HCT116 (cell line): ENCODE measurements around the gene ROCK2. TPM values are rescaled to one million over a fixed set of nuclear protein-coding genes. Genes with fewer than 3 reads are reported as not detected.

Experiments used
- ATAC-seq: fragments of 200-7000 bp; cut with Tn5 transposase; 2 replicates; pipeline ENCODE4 v1.9.1; 2020; ENCODE audit warnings: mild to moderate bottlenecking, moderate library complexity
- BruUV-seq: library from RNA; stranded (reverse); fragments of 400-500 nt; replicated peaks from 2 replicates; lab custom pipeline; 2021; lab: Mats Ljungman, UMichigan
- CTCF ChIA-PET: fragments of 300-600 bp; sonication (Branson Sonifier 250); formaldehyde crosslinking; loops from one replicate; lab custom pipeline; 2021; ENCODE audit warnings: antibody characterized with exemption; lab: Charles Lee
- POLR2A ChIA-PET: fragments of 300-600, 350-600 bp; sonication (Branson Sonifier 250); formaldehyde crosslinking; loops from one replicate; lab custom pipeline; 2021; ENCODE audit warnings: antibody characterized with exemption; lab: Charles Lee
- RAD21 ChIA-PET, 2 experiments: fragments of 300-600 bp; sonication (Branson Sonifier 250); formaldehyde crosslinking; loops; one replicate each; lab custom pipeline; 2023; ENCODE audit warnings: low total read pairs in 2 of 2; ENCODE audit not compliant: uncharacterized antibody in 2 of 2, unreplicated experiment in 2 of 2, low non-redundant PET in 1 of 2; lab: Charles Lee
- DNase-seq: peaks from one replicate; pipeline ENCODE4 v3.0.0-alpha.2; 2010; ENCODE audit warnings: low read depth, low spot score
- H2AFZ ChIP-seq: fragments of 200-600 bp; shearing (Covaris generic), sonication (generic); 2 replicates; pipeline ENCODE4 v1.6.1; 2017; ENCODE audit warnings: low read depth, mixed run types, mixed read lengths, antibody characterized with exemption, low read length; ENCODE audit not compliant: poor library complexity, severe bottlenecking
- H3K27ac ChIP-seq: 2 replicates; pipeline ENCODE4 v1.5.1; 2012; ENCODE audit warnings: low read depth, low read length
- H3K27me3 ChIP-seq: fragments of 200-600 bp; sonication (generic); 2 replicates; pipeline ENCODE4 v1.6.1; 2016; ENCODE audit warnings: mixed run types, low read length, mixed read lengths; ENCODE audit not compliant: insufficient read depth
- H3K36me3 ChIP-seq, 2 experiments: fragments of 200-500 bp in 1 of 2; fragments of 200-600 bp in 1 of 2; sonication (Bioruptor generic) in 1 of 2; sonication (generic) in 1 of 2; 2 replicates each; pipeline versions ENCODE4 v1.5.1 to v1.6.1; 2014 to 2016; ENCODE audit warnings: low read length in 2 of 2, inconsistent platforms in 1 of 2, mixed read lengths in 1 of 2, mixed run types in 1 of 2; ENCODE audit not compliant: insufficient read depth in 2 of 2, control insufficient read depth in 1 of 2
- H3K4me1 ChIP-seq, 2 experiments: fragments of 200-600 bp in 1 of 2; sonication (generic) in 1 of 2; 2 replicates each; pipeline versions ENCODE4 v1.5.1 to v1.6.1; 2012 to 2017; ENCODE audit warnings: low read length in 2 of 2, inconsistent platforms in 1 of 2, mild to moderate bottlenecking in 1 of 2, mixed read lengths in 1 of 2, mixed run types in 1 of 2, moderate library complexity in 1 of 2; ENCODE audit not compliant: insufficient read depth in 2 of 2, control insufficient read depth in 1 of 2
- H3K4me2 ChIP-seq: fragments of 200-600 bp; sonication (generic); 2 replicates; pipeline ENCODE4 v1.6.1; 2017; ENCODE audit warnings: mixed run types, low read length, mixed read lengths
- H3K4me3 ChIP-seq, 2 experiments: fragments of 200-600 bp in 1 of 2; sonication (generic) in 1 of 2; replicated peaks in 1 of 2; 2 replicates each; pipeline ENCODE4 v1.5.1; 2011 to 2016; ENCODE audit warnings: low read length in 2 of 2, control low read depth in 1 of 2, low read depth in 1 of 2, mild to moderate bottlenecking in 1 of 2, mixed read lengths in 1 of 2, mixed run types in 1 of 2
- H3K79me2 ChIP-seq: fragments of 200-600 bp; sonication (generic); 2 replicates; pipeline ENCODE4 v1.6.1; 2017; ENCODE audit warnings: mild to moderate bottlenecking, mixed run types, low read length, moderate library complexity, mixed read lengths; ENCODE audit not compliant: insufficient read depth
- H3K9ac ChIP-seq: fragments of 200-600 bp; sonication (generic); 2 replicates; pipeline ENCODE4 v1.6.1; 2016; ENCODE audit warnings: low read length, mixed read lengths
- H3K9me2 ChIP-seq: fragments of 200-600 bp; sonication (generic), shearing (Covaris generic); 2 replicates; pipeline ENCODE4 v1.6.1; 2017; ENCODE audit warnings: mixed run types, mild to moderate bottlenecking, moderate library complexity; ENCODE audit not compliant: insufficient read depth
- H3K9me3 ChIP-seq, 2 experiments: fragments of 200-500 bp in 1 of 2; fragments of 200-600 bp in 1 of 2; sonication (Bioruptor generic) in 1 of 2; sonication (generic) in 1 of 2; 2 replicates each; pipeline ENCODE4 v1.6.1; 2014 to 2017; ENCODE audit warnings: low read length in 2 of 2, mixed read lengths in 2 of 2, inconsistent platforms in 1 of 2, low read depth in 1 of 2, mild to moderate bottlenecking in 1 of 2, mixed run types in 1 of 2, moderate library complexity in 1 of 2; ENCODE audit not compliant: control insufficient read depth in 1 of 2, insufficient read depth in 1 of 2
- H4K20me1 ChIP-seq: fragments of 200-600 bp; sonication (generic), shearing (Covaris generic); 2 replicates; pipeline ENCODE4 v1.6.1; 2017; ENCODE audit warnings: mixed run types, mild to moderate bottlenecking, moderate library complexity; ENCODE audit not compliant: insufficient read depth
- CEBPB ChIP-seq: IDR thresholded peaks from 2 replicates; pipeline ENCODE4 v1.6.1; 2012; ENCODE audit warnings: low read depth
- EGR1 ChIP-seq: IDR thresholded peaks from 2 replicates; pipeline ENCODE4 v1.6.1; 2012; ENCODE audit warnings: low read depth
- ELF1 ChIP-seq: IDR thresholded peaks from 2 replicates; pipeline ENCODE4 v1.6.1; 2012; ENCODE audit warnings: low read depth, borderline replicate concordance
- EZH2 ChIP-seq: fragments of 200-600 bp; sonication (generic); IDR thresholded peaks from 2 replicates; pipeline ENCODE4 v1.6.1; 2017; ENCODE audit warnings: antibody characterized with exemption, mixed run types
- EZH2phosphoT487 ChIP-seq: fragments of 200-600 bp; IDR thresholded peaks from 2 replicates; pipeline ENCODE4 v1.6.1; 2018; ENCODE audit warnings: antibody characterized with exemption, borderline replicate concordance
- FOSL1 ChIP-seq: IDR thresholded peaks from 2 replicates; pipeline ENCODE4 v1.6.1; 2012; ENCODE audit warnings: low read depth
- RAD21 ChIP-seq: IDR thresholded peaks from 2 replicates; pipeline ENCODE4 v1.6.1; 2012; ENCODE audit warnings: low read depth, mild to moderate bottlenecking
- REST ChIP-seq: IDR thresholded peaks from 2 replicates; pipeline ENCODE4 v1.6.1; 2012; ENCODE audit warnings: low read depth
- SIN3A ChIP-seq: IDR thresholded peaks from 2 replicates; pipeline ENCODE4 v1.6.1; 2012; ENCODE audit warnings: low read depth
- SP1 ChIP-seq: IDR thresholded peaks from 2 replicates; pipeline ENCODE4 v1.6.1; 2012; ENCODE audit warnings: low read depth
- SRF ChIP-seq: IDR thresholded peaks from 2 replicates; pipeline ENCODE4 v1.6.1; 2012; ENCODE audit warnings: low read depth
- TCF7L2 ChIP-seq: IDR thresholded peaks from 2 replicates; pipeline ENCODE4 v1.7.0; 2011; ENCODE audit warnings: borderline replicate concordance, inconsistent platforms; ENCODE audit not compliant: insufficient read depth, insufficient read length; ENCODE audit errors: extremely low read depth
- YY1 ChIP-seq: IDR thresholded peaks from 2 replicates; pipeline ENCODE4 v1.6.1; 2011; ENCODE audit warnings: low read length, low read depth, moderate library complexity, mild to moderate bottlenecking; ENCODE audit not compliant: insufficient replicate concordance; ENCODE audit errors: extremely low read depth
- ZFX ChIP-seq: fragments of 450-650 bp; IDR thresholded peaks from 2 replicates; pipeline ENCODE4 v1.6.1; 2017
- intact Hi-C: fragments of 100-400 bp; cut with micrococcal nuclease; formaldehyde crosslinking; loops from 2 replicates; pipeline ENCODE4 v1.10.0; 2022
- total RNA-seq: library from RNA; stranded (reverse); gene quantifications from one replicate; pipeline ENCODE4 v1.2.1, GENCODE V29; 2021; ENCODE audit not compliant: unreplicated experiment
- TF ChIP-seq, protein P1 (sequence below): IDR thresholded peaks from 2 replicates; pipeline ENCODE4 v1.6.1; 2012
- TF ChIP-seq, protein P2 (sequence below), 3 experiments: fragments of 200-600 bp in 1 of 3; sonication (generic) in 1 of 3; IDR thresholded peaks in 2 of 3; conservative IDR thresholded peaks in 1 of 3; 2 replicates each; pipeline ENCODE4 v1.5.1; 2012 to 2017; ENCODE audit warnings: low read depth in 2 of 3, low read length in 2 of 3, antibody characterized with exemption in 1 of 3, borderline replicate concordance in 1 of 3, control low read depth in 1 of 3, mild to moderate bottlenecking in 1 of 3, mixed read lengths in 1 of 3, mixed run types in 1 of 3, moderate library complexity in 1 of 3; ENCODE audit not compliant: insufficient read depth in 1 of 3

ROCK2 gene
- total RNA-seq, 1 experiment from 2014 or later: 48.0 TPM

DNA sequence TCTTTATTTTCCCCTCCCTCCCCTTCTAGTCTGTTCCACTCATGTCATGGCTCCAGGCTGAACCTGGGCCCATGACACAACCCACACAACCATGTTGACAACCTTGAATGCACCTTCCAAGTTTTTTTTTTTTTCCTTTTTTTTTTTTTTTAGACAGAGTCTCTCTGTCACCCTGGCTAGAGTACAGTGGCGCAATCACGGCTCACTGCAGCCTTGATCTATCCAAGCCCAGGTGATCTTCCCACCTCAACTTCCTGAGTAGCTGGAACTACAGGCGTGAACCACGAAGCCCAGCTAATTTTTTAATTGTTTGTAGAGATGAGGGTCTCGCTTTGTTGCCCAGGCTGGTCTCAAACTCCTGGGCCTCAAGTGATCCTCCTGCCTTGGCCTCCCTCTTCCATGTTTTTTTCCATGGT, 21.9 kb upstream of the ROCK2 start (continued):
- no peak for TF ChIP-seq RAD21
- TF ChIP-seq, all 23 proteins: peak for 0

DNA sequence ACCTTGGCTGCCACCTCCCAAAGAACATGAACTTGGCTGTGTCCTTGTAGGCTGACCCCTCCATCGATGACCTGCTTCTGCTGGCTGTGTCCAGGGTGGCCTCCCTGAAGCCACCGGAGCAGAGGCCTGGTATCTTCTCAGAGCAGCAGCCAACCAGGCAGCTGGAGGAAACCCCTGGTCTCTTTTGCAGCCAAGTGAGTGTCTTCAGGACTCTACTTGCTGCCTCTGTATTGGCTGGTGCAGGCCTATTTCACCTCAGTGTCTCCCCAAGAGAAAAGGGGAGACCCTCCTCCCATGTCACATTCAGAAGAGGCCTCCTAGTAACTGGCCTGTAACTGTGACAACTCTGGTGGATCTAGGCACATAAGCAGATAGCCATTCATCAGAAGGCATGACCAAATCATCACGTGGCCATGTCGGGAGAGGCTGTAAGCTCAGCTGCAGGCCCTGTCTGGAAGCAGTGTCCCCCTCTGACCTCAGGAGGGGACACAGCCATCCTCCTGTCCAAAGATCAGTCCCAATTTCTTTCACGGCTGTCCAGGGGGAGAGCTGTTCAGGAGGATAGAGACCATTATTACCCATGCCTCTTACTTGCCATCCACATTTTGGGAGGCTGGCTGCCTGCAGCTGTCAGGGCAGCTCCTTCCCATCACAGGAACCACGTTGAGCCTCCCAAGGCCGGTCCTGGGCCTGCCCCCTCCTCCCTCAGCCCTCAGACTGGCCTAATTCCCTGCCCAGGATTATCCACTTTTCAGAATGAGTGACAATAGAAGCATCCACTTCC, 20.9 kb upstream of the ROCK2 start:
- no peaks in the 10 kb centered on the region for H3K4me1 ChIP-seq
- no peaks in the 10 kb centered on the region for H4K20me1 ChIP-seq
- H3K4me2 ChIP-seq: no peak overlapping the region
- TF ChIP-seq EZH2phosphoT487 (no peak), CEBPB (no peak), EZH2 (no peak), SP1 (no peak), ELF1 (no peak), FOSL1 (no peak), YY1 (no peak), ZFX (no peak), EGR1 (no peak), SIN3A (no peak), TCF7L2 (no peak), REST (no peak), SRF (no peak)
- TF ChIP-seq, protein P1, sequence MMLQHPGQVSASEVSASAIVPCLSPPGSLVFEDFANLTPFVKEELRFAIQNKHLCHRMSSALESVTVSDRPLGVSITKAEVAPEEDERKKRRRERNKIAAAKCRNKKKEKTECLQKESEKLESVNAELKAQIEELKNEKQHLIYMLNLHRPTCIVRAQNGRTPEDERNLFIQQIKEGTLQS: no peak
- TF ChIP-seq, protein P2, sequence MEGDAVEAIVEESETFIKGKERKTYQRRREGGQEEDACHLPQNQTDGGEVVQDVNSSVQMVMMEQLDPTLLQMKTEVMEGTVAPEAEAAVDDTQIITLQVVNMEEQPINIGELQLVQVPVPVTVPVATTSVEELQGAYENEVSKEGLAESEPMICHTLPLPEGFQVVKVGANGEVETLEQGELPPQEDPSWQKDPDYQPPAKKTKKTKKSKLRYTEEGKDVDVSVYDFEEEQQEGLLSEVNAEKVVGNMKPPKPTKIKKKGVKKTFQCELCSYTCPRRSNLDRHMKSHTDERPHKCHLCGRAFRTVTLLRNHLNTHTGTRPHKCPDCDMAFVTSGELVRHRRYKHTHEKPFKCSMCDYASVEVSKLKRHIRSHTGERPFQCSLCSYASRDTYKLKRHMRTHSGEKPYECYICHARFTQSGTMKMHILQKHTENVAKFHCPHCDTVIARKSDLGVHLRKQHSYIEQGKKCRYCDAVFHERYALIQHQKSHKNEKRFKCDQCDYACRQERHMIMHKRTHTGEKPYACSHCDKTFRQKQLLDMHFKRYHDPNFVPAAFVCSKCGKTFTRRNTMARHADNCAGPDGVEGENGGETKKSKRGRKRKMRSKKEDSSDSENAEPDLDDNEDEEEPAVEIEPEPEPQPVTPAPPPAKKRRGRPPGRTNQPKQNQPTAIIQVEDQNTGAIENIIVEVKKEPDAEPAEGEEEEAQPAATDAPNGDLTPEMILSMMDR (IDR thresholded peaks at IDR 0.05 in 2 of 3, conservative IDR thresholded peaks at IDR 0.05 in 1 of 3; ENCODE audit: borderline replicate concordance in 1 of 3, insufficient read depth in 1 of 3, low read depth in 2 of 3, low read length in 2 of 3): no peak
- ChIA-PET CTCF (no interaction called here), RAD21 (no interaction called here), POLR2A (interaction anchor here (1.3 kb wide), 1 partner anchor 20 kb away, joined by 3 read pairs; no protein-coding TSS in a partner anchor)
- no peak overlapping the region for H3K4me3 ChIP-seq
- intact Hi-C loops: no loop called here
- no peaks in the 10 kb centered on the region for H3K9me2 ChIP-seq
- DNase-seq: no peak
- no peak for ATAC-seq
- H3K36me3 ChIP-seq: no peaks in the 10 kb centered on the region
- no peaks in the 10 kb centered on the region for H3K9me3 ChIP-seq
- H3K27ac ChIP-seq: no peak overlapping the region
- no peak overlapping the region for H3K9ac ChIP-seq
- H3K27me3 ChIP-seq: no peaks in the 10 kb centered on the region
- no TSS peak for BruUV-seq
- no peaks in the 10 kb centered on the region for H3K79me2 ChIP-seq
- H2AFZ ChIP-seq: no peak overlapping the region
